HEK293 (cell line): Measurements from ENCODE around the gene SH3YL1.

Source experiments
- CTCF ChIA-PET: fragments of 350-600 bp; formaldehyde crosslinking; extraction: SDS; loops from one replicate; lab custom pipeline; 2021; ENCODE audit warnings: antibody characterized with exemption; lab: Yijun Ruan, JAX
- POLR2A ChIA-PET: fragments of 300-600 bp; formaldehyde crosslinking; extraction: SDS; loops from one replicate; lab custom pipeline; 2020; ENCODE audit warnings: antibody characterized with exemption, inconsistent platforms; lab: Yijun Ruan, JAX
- H3K27ac ChIP-seq: fragments of 200-500 bp; sonication (Bioruptor generic); 2 replicates; pipeline ENCODE4 v1.5.1; 2014; ENCODE audit warnings: low read depth, low read length, control low read depth, inconsistent platforms; ENCODE audit errors: extremely low read depth
- H3K36me3 ChIP-seq, 2 experiments: fragments of 200-500 bp in 1 of 2; sonication (Bioruptor generic) in 1 of 2; 1 replicate in 1 of 2; 2 replicates in 1 of 2; pipeline ENCODE4 v1.5.1; 2014 to 2017; ENCODE audit warnings: inconsistent platforms in 2 of 2, low read length in 2 of 2; ENCODE audit not compliant: control insufficient read depth in 2 of 2, insufficient read depth in 1 of 2
- H3K4me1 ChIP-seq: fragments of 200-500 bp; sonication (Bioruptor generic); 2 replicates; pipeline ENCODE4 v1.5.1; 2014; ENCODE audit warnings: mild to moderate bottlenecking, low read length, inconsistent platforms; ENCODE audit not compliant: control insufficient read depth, insufficient read depth
- H3K4me3 ChIP-seq: 2 replicates; pipeline ENCODE4 v1.5.1; 2011; ENCODE audit warnings: low read depth, mild to moderate bottlenecking, control low read depth, low read length, moderate library complexity
- H3K9me3 ChIP-seq: fragments of 200-500 bp; sonication (Bioruptor generic); 2 replicates; pipeline ENCODE4 v1.5.1; 2014; ENCODE audit warnings: low read depth, low read length, inconsistent platforms; ENCODE audit not compliant: control insufficient read depth, insufficient read depth
- GLI4 ChIP-seq: fragments of 450-650 bp; formaldehyde crosslinking; IDR thresholded peaks from 2 replicates; pipeline ENCODE4 v1.5.1; 2016; ENCODE audit warnings: missing biosample characterization, missing genetic modification characterization
- MEIS1 ChIP-seq: sonication (generic); formaldehyde crosslinking; IDR thresholded peaks from 2 replicates; pipeline ENCODE4 v1.8.1; 2022; ENCODE audit warnings: missing genetic modification reagents, mild to moderate bottlenecking, borderline replicate concordance
- OVOL3 ChIP-seq: fragments of 450-650 bp; formaldehyde crosslinking; IDR thresholded peaks from 2 replicates; pipeline ENCODE4 v1.5.1; 2016; ENCODE audit warnings: missing biosample characterization, missing genetic modification characterization
- ZBTB17 ChIP-seq: fragments of 450-650 bp; formaldehyde crosslinking; IDR thresholded peaks from 2 replicates; pipeline ENCODE4 v1.5.1; 2016; ENCODE audit warnings: missing biosample characterization, missing genetic modification characterization
- ZNF174 ChIP-seq: fragments of 450-650 bp; formaldehyde crosslinking; IDR thresholded peaks from 2 replicates; pipeline ENCODE4 v1.5.0; 2017; ENCODE audit warnings: missing biosample characterization, mild to moderate bottlenecking, missing genetic modification characterization
- ZNF19 ChIP-seq: fragments of 450-650 bp; formaldehyde crosslinking; IDR thresholded peaks from 2 replicates; pipeline ENCODE4; 2016; ENCODE audit warnings: missing biosample characterization, missing genetic modification characterization, low read depth
- ZNF214 ChIP-seq: fragments of 450-650 bp; formaldehyde crosslinking; IDR thresholded peaks from 2 replicates; pipeline ENCODE4 v1.5.1; 2017; ENCODE audit warnings: missing biosample characterization, mild to moderate bottlenecking, missing genetic modification characterization, borderline replicate concordance
- ZNF350 ChIP-seq: fragments of 450-650 bp; formaldehyde crosslinking; IDR thresholded peaks from 2 replicates; pipeline ENCODE4 v1.5.0; 2017; ENCODE audit warnings: missing biosample characterization, mild to moderate bottlenecking, missing genetic modification characterization
- ZNF423 ChIP-seq: fragments of 450-650 bp; formaldehyde crosslinking; IDR thresholded peaks from 2 replicates; pipeline ENCODE4 v1.5.1; 2016; ENCODE audit warnings: missing biosample characterization, missing genetic modification characterization
- TF ChIP-seq, protein P1 (sequence below): fragments of 450-650 bp; formaldehyde crosslinking; IDR thresholded peaks from 2 replicates; pipeline ENCODE4; 2016; ENCODE audit warnings: missing biosample characterization, missing genetic modification characterization
- TF ChIP-seq, protein P2 (sequence below): fragments of 450-650 bp; formaldehyde crosslinking; IDR thresholded peaks from 2 replicates; pipeline ENCODE4 v1.5.1; 2017; ENCODE audit warnings: missing biosample characterization, missing genetic modification characterization
- TF ChIP-seq, protein P3 (sequence below): fragments of 450-650 bp; formaldehyde crosslinking; IDR thresholded peaks from 2 replicates; pipeline ENCODE4 v1.5.1; 2016; ENCODE audit warnings: missing biosample characterization, missing genetic modification characterization, low read depth
- TF ChIP-seq, protein P4 (sequence below): fragments of 450-650 bp; formaldehyde crosslinking; IDR thresholded peaks from 2 replicates; pipeline ENCODE4 v1.5.1; 2016; ENCODE audit warnings: missing biosample characterization, missing genetic modification characterization
- TF ChIP-seq, protein P5 (sequence below): fragments of 450-650 bp; formaldehyde crosslinking; IDR thresholded peaks from 2 replicates; pipeline ENCODE4 v1.5.1; 2016; ENCODE audit warnings: missing biosample characterization, missing genetic modification characterization

Gene SH3YL1

DNA sequence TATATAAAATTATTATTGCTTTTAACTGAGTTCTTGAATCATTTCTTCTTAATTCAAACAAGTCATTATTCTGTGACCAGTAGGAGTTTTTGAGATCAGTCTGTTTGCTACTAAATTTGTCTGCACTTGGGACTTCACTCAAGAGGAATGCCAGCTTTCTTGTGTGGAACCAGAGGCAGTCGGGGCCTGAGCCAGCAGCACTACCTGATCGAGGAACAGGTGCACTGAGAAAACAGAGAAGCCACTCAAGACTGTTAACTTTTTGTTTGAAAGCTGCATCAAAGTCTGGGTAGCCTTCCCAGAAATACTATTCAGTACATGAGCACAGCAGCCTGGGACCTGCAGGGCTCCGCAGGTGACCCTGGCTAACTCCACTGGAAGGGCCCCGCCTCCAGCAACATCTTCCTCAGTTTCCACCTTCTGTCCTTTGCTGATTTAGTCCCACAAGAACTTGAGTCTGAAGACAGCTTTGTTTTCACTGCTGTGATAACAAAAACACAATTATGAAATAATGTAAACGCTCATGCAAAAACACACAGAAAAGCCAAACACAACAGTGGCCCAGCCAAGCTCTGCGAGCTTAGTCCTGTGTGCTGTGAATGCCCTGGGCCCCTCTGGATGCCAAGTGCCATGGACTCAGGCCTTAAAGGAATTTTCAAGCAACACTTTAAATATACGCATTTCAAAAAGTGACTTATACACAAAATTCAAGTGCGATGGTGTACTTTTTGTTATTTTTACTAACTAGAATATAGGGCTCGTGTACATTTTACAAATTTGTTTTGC lies 62.0 kb downstream of the SH3YL1 start:
- Histone ChIP-seq H3K4me3 (no peak overlapping the region), H3K36me3 (no peaks in the 10 kb centered on the region), H3K27ac (no peak overlapping the region)
- ChIA-PET POLR2A (no interaction called here), CTCF (interaction anchor here (0.6 kb wide), 1 partner anchor 55 kb away, joined by 3 read pairs; no protein-coding TSS in a partner anchor)
- TF ChIP-seq, protein P1, sequence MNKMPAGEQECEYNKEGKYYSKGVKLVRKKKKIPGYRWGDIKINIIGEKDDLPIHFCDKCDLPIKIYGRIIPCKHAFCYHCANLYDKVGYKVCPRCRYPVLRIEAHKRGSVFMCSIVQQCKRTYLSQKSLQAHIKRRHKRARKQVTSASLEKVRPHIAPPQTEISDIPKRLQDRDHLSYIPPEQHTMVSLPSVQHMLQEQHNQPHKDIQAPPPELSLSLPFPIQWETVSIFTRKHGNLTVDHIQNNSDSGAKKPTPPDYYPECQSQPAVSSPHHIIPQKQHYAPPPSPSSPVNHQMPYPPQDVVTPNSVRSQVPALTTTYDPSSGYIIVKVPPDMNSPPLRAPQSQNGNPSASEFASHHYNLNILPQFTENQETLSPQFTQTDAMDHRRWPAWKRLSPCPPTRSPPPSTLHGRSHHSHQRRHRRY, result no peak
- TF ChIP-seq, protein P2, sequence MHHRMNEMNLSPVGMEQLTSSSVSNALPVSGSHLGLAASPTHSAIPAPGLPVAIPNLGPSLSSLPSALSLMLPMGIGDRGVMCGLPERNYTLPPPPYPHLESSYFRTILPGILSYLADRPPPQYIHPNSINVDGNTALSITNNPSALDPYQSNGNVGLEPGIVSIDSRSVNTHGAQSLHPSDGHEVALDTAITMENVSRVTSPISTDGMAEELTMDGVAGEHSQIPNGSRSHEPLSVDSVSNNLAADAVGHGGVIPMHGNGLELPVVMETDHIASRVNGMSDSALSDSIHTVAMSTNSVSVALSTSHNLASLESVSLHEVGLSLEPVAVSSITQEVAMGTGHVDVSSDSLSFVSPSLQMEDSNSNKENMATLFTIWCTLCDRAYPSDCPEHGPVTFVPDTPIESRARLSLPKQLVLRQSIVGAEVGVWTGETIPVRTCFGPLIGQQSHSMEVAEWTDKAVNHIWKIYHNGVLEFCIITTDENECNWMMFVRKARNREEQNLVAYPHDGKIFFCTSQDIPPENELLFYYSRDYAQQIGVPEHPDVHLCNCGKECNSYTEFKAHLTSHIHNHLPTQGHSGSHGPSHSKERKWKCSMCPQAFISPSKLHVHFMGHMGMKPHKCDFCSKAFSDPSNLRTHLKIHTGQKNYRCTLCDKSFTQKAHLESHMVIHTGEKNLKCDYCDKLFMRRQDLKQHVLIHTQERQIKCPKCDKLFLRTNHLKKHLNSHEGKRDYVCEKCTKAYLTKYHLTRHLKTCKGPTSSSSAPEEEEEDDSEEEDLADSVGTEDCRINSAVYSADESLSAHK (tag by site-specific recombination), result no peak
- TF ChIP-seq, protein P3, sequence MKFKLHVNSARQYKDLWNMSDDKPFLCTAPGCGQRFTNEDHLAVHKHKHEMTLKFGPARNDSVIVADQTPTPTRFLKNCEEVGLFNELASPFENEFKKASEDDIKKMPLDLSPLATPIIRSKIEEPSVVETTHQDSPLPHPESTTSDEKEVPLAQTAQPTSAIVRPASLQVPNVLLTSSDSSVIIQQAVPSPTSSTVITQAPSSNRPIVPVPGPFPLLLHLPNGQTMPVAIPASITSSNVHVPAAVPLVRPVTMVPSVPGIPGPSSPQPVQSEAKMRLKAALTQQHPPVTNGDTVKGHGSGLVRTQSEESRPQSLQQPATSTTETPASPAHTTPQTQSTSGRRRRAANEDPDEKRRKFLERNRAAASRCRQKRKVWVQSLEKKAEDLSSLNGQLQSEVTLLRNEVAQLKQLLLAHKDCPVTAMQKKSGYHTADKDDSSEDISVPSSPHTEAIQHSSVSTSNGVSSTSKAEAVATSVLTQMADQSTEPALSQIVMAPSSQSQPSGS (tag by site-specific recombination), result no peak
- TF ChIP-seq OVOL3 (tag by site-specific recombination), result no peak
- TF ChIP-seq MEIS1 (CRISPR knock-in tag), result no peak
- TF ChIP-seq, protein P4, sequence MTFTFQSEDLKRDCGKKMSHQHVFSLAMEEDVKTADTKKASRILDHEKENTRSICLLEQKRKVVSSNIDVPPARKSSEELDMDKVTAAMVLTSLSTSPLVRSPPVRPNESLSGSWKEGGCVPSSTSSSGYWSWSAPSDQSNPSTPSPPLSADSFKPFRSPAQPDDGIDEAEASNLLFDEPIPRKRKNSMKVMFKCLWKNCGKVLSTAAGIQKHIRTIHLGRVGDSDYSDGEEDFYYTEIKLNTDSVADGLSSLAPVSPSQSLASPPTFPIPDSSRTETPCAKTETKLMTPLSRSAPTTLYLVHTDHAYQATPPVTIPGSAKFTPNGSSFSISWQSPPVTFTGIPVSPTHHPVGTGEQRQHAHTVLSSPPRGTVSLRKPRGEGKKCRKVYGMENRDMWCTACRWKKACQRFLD (tag by site-specific recombination), result no peak
- TF ChIP-seq ZNF174 (tag by site-specific recombination), result no peak
- TF ChIP-seq, all 188 proteins: peak for 0
- Histone ChIP-seq H3K9me3 (no peaks in the 10 kb centered on the region), H3K4me1 (no peaks in the 10 kb centered on the region)

DNA sequence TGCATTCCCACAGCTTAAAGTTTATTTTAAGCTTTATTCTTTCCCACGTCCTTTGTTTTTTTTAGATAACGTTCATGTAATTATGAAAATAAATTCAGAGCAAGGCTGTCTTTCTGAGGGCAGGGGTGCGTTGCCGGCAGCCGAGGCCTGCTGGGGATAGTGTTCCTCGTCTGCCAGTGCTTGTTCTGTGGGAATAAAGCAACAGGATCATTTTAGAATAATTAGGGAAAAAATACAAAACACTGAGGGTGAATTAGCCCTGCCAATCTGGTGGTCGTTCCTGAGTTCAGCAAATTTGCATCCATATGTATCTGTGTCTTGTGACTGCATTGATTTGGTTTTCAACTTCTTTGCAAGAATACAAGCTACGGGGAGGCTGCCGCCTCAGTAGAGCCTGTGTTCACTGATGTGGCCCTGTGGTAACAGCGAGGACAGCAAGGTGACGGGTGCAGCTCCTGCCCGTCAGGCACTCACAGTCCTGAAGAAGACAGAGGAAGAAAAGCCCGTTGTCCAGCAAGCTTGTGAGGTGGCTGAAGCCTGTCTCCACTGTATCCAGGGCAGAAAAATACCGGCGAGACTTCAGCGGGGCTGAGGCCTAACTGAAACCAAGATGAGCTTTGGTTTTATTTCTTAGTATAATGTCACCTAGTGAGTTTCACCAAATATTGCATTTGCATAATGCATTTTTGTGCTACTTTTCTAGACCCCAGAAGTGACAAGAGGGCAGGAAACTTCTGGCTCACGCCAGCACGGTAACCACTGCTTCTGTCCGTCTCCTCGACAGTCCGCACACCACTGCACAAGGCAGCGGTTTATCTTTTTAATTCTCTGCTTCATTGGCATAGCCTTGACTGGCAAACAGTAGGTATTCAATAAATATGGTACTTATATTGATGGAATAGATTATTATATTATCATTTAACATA lies 64.5 kb downstream of the SH3YL1 start:
- Histone ChIP-seq H3K36me3 (no peaks in the 10 kb centered on the region), H3K9me3 (no peaks in the 10 kb centered on the region), H3K4me3 (no peak overlapping the region), H3K4me1 (no peaks in the 10 kb centered on the region), H3K27ac (no peak overlapping the region)
- POLR2A ChIA-PET, result interaction anchor here (0.6 kb wide), 1 partner anchor 113 kb away, joined by 4 read pairs; no protein-coding TSS in a partner anchor
- CTCF ChIA-PET, result no interaction called here
- TF ChIP-seq GLI4 (tag by site-specific recombination) (no peak), ZNF214 (tag by site-specific recombination) (no peak), ZNF350 (tag by site-specific recombination) (no peak), ZNF423 (tag by site-specific recombination) (no peak), ZNF19 (tag by site-specific recombination) (no peak), ZBTB17 (tag by site-specific recombination) (no peak)
- TF ChIP-seq, protein P5, sequence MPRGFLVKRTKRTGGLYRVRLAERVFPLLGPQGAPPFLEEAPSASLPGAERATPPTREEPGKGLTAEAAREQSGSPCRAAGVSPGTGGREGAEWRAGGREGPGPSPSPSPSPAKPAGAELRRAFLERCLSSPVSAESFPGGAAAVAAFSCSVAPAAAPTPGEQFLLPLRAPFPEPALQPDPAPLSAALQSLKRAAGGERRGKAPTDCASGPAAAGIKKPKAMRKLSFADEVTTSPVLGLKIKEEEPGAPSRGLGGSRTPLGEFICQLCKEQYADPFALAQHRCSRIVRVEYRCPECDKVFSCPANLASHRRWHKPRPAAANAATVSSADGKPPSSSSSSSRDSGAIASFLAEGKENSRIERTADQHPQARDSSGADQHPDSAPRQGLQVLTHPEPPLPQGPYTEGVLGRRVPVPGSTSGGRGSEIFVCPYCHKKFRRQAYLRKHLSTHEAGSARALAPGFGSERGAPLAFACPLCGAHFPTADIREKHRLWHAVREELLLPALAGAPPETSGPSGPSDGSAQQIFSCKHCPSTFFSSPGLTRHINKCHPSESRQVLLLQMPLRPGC (tag by site-specific recombination), result no peak
